ENCODE data around the gene ARL14EPL.

Gene ARL14EPL

DNA sequence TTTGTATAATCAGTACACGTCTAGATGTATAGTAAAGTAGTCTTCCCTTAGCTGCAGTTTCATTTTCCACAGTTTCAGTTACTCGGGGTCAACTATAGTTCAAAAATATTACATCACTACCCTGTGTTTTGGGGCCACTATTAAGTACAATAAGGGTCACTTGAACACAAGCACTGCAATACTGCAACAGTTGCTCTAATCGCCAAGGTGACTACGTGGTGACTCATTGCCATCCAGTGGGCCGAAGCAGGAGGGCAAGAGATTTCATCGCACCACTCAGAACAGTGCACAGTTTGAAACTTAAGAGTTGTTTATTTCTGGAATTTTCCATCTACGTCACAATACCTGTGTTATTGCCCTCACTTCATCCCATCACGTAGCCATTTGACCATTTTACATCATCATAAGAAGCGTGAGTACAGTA, at the start of gene ARL14EPL:
ARL14EPL (plus strand) TSS at position 379 of the 424 bp plus-strand sequence. CDS start 18,994 bp downstream, outside the sequence.
- DNase-seq = no peak

GRCh38 chr5:115983519-115983918, 48.8 kb upstream of the ARL14EPL start:
- no peak for DNase-seq

DNA sequence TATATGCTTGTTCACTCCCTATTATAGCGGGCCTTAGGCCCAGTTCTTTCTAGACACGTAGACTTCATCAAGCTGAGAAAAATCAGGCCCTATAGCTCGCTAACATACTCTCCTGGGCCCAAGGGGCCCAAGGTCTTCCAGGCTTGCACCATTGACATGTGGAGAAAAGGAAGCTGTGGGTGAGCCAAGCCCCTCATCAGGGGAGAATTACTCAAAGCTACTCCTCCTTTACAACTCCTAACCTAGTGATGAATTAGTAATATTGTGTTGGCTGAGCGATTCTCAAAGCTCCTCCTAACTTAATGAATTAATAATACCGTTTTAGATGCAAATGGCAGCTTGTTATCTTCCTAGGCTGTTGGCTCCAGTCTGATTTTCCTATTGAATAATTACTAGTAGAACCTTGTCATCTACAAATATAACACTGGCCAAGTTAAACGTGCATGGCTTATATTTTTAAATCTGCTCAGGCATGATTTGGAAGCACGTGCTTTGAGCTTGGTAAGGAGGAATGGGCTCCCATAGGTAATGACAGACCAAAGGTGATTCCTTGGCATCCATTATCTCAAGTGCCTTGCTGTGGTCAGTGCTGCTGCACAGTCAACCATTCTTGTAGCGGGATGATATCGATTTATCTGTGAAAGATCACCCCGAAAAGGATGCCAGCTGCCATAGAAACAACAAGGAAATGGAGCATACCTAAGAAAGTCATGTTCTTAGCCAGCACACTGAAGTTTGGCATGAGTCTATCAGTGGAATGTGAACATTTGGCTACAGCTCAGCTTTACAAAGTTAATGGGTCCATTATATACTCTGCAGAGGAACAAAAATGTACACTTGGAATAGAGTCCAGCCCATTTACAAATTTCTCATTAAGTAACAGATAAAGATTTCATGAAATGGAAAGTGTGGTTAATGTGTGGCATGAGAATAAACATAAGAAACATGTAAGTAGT, 46.2 kb upstream of the ARL14EPL start:
- DNase-seq = no peak

DNA sequence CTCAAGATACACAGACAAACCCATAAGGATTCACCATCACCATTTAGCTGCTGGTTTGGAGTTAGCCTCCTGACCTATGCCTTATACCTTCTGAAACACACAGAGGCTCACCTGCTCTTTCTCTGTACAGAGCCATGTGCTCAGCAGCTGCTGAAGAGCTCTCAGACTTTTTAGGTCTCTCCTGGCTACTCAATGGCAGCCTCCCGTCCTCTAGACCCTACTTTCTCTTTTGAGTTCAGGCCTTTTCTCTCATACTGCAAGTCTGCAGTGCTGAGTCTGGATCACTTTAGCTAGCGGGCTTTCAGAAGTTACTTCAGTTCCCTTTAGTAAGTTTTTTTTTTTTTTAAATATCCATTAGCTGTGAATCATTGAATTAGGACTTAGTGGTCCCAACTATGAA, 44.3 kb upstream of the ARL14EPL start:
- DNase-seq = no peak

GRCh38 chr5:115992848-115993350, 39.4 kb upstream of the ARL14EPL start:
- no peak for DNase-seq

DNA sequence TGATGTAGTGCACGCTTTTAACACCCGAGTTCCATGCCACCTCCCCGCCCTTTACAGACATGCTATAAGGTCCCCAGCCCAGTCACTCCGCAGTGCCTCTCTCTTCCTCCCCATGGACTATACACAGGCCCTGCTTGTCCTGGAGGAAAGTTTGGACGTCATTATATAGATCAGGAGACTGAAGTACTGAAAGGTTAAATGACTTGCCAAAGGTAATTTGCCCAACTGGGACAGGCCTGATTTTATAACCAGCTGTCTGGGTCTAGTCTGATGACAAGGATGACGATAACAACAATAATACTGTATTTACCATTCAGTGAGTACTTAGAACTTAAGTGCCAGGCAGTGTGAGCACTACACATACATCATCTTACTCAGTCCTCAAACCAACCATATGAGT, 36.9 kb upstream of the ARL14EPL start:
- DNase-seq = no peak

DNA sequence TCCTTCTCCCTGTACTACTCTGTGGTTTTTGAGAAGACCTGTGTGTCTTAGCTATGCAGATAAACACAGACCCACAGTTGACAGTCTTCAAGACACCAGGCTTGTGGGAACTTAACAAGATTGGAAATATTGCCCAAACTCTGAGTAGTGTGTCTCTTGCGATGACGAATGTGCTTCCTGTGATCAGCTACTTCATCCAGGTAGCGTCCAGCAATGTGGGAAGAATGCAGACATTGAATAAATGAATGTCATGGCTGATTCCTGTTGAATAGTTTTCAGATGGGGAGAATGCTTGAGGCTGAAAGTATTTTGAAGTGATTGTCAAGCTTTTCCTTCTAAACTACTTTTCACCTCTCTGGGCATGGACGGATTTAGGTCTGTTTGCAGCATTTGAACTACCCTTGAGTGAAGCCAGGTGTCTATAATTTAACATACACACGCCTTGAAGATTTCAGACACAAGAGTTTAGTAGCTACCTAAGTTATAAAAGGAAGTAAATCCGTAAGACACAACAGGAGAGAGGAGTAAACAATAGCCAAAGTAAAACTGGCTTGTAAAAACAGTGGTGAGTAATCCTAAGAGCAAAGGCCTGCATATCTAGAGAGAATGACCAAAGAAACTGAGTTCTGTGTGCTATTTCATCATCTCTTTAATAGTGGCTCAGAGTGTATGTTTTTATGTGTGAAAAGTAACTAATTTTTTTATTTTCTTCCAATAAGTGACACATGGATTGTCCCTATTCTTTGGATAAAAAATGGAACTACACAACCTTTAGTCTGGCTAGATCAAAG, 30.0 kb upstream of the ARL14EPL start:
- no peak for DNase-seq

DNA sequence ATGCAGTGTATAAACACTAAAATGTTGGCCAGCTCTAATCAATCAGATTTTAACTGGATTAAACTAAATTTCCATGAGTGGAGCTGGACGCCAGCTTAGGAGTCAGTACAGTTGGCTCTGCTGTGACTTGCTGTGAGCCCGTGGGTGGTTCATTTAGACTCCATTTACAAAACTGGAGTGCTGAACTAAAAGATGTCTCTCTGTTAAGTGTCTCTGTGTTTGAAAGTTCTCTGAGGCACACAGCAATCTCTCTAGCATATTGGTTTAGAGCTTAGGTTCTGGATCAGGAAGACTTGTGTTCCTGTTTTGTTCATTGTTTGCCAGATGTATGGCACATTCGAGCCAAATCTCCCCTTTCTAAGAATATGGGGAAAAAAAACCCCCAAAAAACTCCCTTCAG, 28.0 kb upstream of the ARL14EPL start:
- DNase-seq = no peak

DNA sequence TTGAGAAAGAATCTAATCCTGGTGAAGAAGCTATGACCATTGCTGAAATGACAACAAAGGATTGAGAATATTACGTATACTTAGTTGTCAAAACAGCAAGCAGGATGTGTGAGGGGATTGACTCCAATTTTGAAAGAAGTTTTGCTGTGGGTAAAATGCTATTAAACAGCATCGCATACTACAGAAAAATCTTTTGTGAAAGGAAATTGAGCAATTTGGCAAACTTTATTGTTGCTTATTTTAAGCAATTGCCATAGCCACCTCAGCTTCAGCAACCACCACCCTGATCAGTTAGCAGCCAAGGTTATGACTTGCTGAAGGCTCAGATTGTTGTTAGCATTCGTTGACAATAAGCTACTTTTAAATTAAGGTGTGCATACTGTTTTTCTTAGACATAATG, 22.5 kb upstream of the ARL14EPL start:
- DNase-seq = no peak

DNA sequence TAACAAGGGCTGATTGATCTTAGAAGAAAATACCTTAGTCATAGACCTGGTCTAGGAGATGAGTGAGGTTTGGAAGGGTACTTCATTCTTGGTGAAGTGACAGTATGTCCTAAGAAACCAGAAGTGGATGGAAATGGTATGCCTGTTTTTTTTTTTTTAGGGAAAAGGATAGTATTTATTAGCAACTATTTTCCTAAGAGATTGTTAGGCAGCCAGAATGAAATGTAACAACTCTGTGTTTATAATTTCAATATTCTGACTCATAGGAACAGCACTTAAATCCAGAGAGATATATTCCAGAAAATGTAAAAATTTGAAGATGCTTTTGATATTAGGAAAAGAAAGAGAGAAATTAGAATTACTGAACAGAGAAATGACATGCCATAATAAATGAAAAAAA, 21.2 kb upstream of the ARL14EPL start:
- no peak for DNase-seq

DNA sequence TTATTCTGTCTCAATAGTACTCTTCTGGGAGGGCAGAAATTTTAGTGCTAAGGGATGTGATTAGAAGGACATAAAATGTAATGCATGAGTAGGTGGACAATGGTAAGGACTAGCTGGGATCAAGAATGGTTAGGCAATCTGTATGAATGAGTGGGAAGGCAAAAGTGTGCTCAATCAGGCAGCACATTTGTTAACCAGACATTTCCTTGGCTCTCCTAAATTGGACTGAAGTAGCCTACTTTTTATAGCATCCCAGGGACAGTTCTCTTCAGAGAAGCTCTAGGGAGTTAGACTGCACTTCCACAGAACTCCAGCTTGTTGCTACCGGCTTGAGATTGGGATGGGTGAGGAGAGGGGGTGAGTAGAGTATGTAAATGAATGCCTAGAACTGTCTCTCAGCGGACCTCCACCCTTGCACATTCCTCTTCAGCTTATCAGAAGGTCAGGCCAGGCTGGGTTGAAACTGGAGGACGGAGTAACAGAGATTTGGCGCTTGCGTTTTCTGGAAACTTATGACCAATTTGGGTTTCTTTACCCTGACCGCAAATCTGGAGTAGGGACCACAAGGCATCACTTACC, 19.0 kb upstream of the ARL14EPL start:
- DNase-seq = no peak

DNA sequence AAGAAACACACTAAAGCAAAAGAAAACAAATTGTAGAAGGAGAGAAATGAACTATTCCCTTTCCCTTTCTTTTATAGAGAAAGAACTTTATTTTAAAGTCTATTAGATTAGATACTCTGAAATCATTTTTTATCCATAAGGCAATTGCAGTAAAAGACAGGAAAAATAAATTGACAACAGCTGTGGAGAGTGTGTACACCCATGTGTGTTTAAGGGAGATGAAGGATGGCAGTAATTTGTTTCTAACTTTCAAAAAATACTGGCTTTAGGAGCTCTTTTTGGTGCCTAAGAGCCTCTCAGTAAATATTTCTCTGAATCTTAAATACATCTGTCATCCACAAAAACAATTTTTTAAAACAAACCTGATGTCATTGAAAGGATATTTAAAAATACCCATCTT, 18.3 kb upstream of the ARL14EPL start:
- DNase-seq = no peak

GRCh38 chr5:116023619-116024018, 8.7 kb upstream of the ARL14EPL start:
- no peak for DNase-seq

DNA sequence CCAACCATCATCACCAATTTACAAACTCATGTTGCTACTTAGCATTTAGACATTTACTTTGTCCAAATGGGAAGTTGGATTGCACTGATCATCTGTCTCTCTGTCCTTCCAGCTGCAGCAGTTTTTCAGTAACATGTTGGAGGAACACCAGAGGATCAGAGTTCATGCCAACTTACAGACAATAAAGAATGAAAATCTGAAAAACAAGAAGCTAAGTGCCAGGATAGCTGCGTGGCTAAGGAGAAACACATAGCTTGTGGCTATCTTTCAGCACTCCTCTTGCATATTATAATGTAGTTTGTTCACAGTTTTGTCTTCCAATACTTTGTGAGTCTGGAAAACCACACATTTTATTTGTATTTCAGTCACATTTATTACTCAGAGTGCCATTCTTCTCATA, 6.4 kb upstream of the ARL14EPL start:
- no peak for DNase-seq

DNA sequence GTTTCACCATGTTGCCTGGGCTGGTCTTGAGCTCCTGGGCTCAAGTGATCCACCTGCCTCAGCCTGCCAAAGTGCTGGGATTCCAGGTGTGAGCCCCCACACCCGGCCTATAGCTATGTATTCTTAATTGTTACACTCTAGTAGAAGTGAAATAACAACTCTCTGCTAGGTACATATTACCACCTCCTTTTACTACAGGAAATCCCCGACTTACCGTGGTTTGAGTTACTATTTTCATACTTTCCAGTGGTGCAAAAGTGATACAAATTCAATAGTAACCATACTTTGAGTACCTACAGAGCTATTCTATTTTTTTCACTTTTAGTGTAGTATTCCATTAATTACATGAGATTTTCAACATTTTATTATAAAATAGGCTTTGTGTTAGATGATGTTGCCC, 719 bp downstream of the ARL14EPL start:
- no peak for DNase-seq

DNA sequence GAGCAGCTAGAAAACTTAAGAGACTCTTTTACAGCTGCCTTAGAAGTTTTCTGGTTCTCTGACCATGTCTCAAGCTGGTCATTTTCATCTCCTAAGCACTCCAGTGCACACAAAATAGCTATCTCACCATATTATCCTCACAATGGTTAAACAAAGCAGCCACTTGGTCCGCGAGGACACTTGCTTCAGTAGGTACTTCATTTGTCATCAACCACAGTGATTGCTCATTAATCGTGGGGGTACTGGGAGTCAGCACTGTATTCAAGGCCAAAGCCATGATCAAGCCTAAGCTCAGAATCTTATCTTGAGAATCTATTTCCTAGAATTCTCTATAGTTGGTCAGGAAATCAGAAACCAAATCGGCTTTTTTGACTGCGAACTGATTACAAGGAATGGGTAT, 2.9 kb downstream of the ARL14EPL start:
- DNase-seq = no peak

DNA sequence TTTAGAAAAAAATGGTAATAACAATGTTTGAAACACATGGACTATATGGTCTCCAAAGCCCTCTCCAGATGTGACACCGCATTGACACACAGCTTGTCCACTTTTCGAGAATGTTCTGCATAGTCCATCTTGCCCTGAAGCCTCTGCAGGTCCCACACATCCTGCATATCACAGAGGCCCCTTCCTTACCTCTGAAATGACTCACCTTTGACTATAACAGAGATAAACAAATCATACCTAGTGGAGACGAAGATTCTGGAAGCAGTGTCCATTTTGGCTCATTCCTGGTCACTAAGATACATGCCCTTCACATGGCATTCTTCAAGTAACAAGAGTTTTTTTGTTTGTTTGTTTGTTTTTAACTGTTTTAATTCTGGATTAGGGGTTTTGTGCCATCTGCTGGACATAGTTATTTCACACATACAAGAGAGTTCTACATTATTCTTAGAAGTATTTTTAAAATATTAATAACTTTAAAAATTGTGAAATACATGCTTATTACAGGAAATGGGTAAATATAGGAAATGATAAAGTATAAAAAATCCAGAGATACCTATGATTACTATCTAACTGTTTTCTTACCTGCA, 5.1 kb downstream of the ARL14EPL start:
- DNase-seq = no peak

GRCh38 chr5:116038817-116039216, 6.5 kb downstream of the ARL14EPL start:
- DNase-seq = no peak

DNA sequence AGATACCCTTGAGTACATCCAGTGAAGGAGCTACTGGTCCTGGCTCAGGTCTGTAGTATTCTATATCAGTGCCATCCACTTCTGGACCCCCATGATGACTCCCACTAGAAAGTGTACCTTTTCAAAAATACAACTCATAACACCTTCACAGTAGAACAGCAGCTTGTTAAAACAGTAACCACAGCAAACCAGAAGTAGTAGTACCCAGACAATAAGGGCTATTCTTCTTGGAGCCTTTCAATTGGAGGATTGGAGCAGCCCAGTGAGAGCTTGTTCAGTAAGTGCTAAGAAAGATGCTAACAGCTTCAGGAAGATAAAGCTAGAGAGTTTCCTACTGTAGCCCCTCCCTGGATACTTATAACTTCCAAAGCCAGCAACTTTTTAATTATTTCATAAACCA, 10.1 kb downstream of the ARL14EPL start:
- no peak for DNase-seq

DNA sequence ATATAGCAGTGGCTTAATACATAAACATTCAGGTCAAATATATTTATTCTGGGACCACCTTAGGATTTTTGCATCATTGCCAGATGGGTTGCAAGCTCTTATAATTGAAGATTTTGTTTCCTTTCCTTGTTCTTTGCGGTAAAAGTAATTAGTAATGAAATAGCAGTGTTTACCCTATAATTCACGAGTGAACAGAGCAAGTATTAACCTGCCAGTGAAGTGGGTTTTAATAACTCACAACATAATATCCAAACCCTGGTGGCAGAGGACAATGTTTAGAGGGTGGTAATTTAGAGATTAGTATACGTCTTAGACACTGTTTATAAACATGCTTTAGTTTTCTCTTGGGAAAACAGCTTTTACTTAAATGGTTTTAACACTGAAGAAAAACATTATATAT, 11.8 kb downstream of the ARL14EPL start:
- no peak for DNase-seq

DNA sequence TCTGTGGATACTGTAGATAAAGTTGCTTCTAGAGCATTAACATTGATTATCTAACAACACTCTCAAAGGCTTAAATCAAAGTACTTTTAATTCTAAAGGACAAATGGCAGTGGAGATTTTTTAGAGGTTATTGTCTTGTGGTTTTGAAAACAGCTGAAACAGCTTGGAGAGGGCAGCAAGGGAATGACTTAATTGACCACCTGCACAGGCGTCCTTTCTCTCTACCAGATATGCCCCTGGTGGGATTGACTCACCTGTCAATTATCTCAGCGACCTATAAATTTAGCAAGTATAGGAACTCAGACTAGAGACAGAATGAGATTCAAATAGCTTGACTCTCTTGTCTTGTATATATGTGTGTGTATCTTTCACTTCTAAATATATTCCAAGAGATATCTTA, 13.5 kb downstream of the ARL14EPL start:
- DNase-seq = no peak

DNA sequence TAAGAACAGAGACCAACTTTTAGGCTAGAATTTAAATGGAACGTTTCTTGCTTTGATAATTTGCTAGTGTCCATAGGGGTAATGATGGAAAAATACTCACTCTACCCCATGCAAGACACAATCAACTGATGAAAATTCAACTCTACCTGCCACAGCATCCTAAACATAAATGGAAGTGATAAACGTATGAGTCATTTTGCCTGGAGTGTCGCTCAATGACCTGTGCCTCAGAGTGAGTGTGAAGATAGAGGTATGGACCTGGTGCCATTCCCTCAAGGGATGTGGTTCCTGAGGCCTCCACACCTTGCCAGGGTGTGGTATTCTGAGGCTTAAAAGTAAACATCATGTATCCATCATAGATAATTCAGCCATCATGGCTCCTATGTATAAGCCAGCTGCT, 14.0 kb downstream of the ARL14EPL start:
- DNase-seq = no peak

- DNase-seq = no peak
Observed at GRCh38 chr5:116046823-116047222, 14.6 kb downstream of the ARL14EPL start.
